ENCODE data around the gene DOCK2. TPM values are rescaled to one million over a fixed set of nuclear protein-coding genes. Genes with fewer than 3 reads are reported as not detected.

DOCK2 gene
- total and polyA plus RNA-seq, 8 donors: 4.3 to 101 (median 5.3) TPM

GRCh38 chr5:170076739-170077138, 439.7 kb downstream of the DOCK2 start:
- no peak for ATAC-seq
- intact Hi-C loops (cut with DNase I): no loop called here
- no peak overlapping the region for H3K27ac ChIP-seq
- no peak for TF ChIP-seq CTCF (IDR thresholded peaks at IDR 0.05)
- no peak overlapping the region for H3K4me3 ChIP-seq
- H3K36me3 ChIP-seq: peaks cover 0 to 73% of the 10 kb centered on the region in 2 donors
- no peak for DNase-seq
- H3K4me1 ChIP-seq: no peaks in the 10 kb centered on the region
- no peaks in the 10 kb centered on the region for H3K27me3 ChIP-seq
- H3K9me3 ChIP-seq: no peaks in the 10 kb centered on the region

GRCh38 chr5:170077526-170077925, 440.5 kb downstream of the DOCK2 start:
- no peak for TF ChIP-seq CTCF (IDR thresholded peaks at IDR 0.05)
- no peaks in the 10 kb centered on the region for H3K4me1 ChIP-seq

GRCh38 chr5:170078458-170078857, 441.4 kb downstream of the DOCK2 start:
- intact Hi-C loops (cut with DNase I): no loop called here
- TF ChIP-seq CTCF (IDR thresholded peaks at IDR 0.05): no peak
- ATAC-seq (no peak), DNase-seq (no peak)
- Histone ChIP-seq H3K27ac (no peak overlapping the region), H3K4me1 (no peaks in the 10 kb centered on the region), H3K4me3 (no peak overlapping the region), H3K36me3 (peaks cover 0 to 90% of the 10 kb centered on the region in 2 donors), H3K9me3 (no peaks in the 10 kb centered on the region), H3K27me3 (no peaks in the 10 kb centered on the region)

More at GRCh38 chr5:170077526-170077925, 440.5 kb downstream of the DOCK2 start:
- intact Hi-C loops (cut with DNase I): no loop called here
- Histone ChIP-seq H3K36me3 (peaks cover 0 to 81% of the 10 kb centered on the region in 2 donors), H3K9me3 (no peaks in the 10 kb centered on the region), H3K27ac (no peak overlapping the region), H3K27me3 (no peaks in the 10 kb centered on the region), H3K4me3 (no peak overlapping the region)
- ATAC-seq (no peak), DNase-seq (no peak)

GRCh38 chr5:170078931-170079330, 441.9 kb downstream of the DOCK2 start:
- Histone ChIP-seq H3K36me3 (peaks cover 0 to 95% of the 10 kb centered on the region in 2 donors), H3K4me1 (no peaks in the 10 kb centered on the region), H3K4me3 (no peak overlapping the region), H3K27ac (no peak overlapping the region), H3K27me3 (no peaks in the 10 kb centered on the region), H3K9me3 (no peaks in the 10 kb centered on the region)
- no peak for ATAC-seq
- no peak for TF ChIP-seq CTCF (IDR thresholded peaks at IDR 0.05)
- no peak for DNase-seq
- intact Hi-C loops (cut with DNase I): no loop called here

- no peak overlapping the region for H3K27ac ChIP-seq
- H3K36me3 ChIP-seq: peaks cover 0 to 92% of the 10 kb centered on the region in 2 donors
- H3K4me1 ChIP-seq: no peaks in the 10 kb centered on the region
- no peak for TF ChIP-seq CTCF (IDR thresholded peaks at IDR 0.05)
- no peaks in the 10 kb centered on the region for H3K27me3 ChIP-seq
- ATAC-seq (no peak), DNase-seq (no peak)
- no peak overlapping the region for H3K4me3 ChIP-seq
- intact Hi-C loops (cut with DNase I): no loop called here
- no peaks in the 10 kb centered on the region for H3K9me3 ChIP-seq
Measured at GRCh38 chr5:170080217-170080616, 443.1 kb downstream of the DOCK2 start.
